DND-41 (cell line): ENCODE measurements around the gene PTPN1.

Experiments
- CTCF ChIP-seq: IDR thresholded peaks from 2 replicates; pipeline ENCODE4 v1.5.1; 2012; ENCODE audit warnings: borderline replicate concordance, low read length, moderate library complexity, mild to moderate bottlenecking; ENCODE audit not compliant: poor library complexity, severe bottlenecking; ENCODE audit errors: extremely low read depth
- EZH2 ChIP-seq: IDR thresholded peaks from 3 replicates; pipeline ENCODE4 v1.6.1; 2012; ENCODE audit warnings: borderline replicate concordance, low read depth, mild to moderate bottlenecking, moderate library complexity, low read length, inconsistent platforms; ENCODE audit not compliant: severe bottlenecking

GRCh38 chr20:50572938-50573777, 63.0 kb downstream of the PTPN1 start:
- TF ChIP-seq CTCF (no peak), EZH2 (no peak)
